M059J (cell line): ENCODE measurements around the gene THBS2. TPM values are rescaled to one million over a fixed set of nuclear protein-coding genes. Genes with fewer than 3 reads are reported as not detected.
"Not testable (repeated sequence)": the region's sequence is repeated elsewhere in the genome, so short reads cannot be mapped to it uniquely, and the experiment has no call there.

Experiments used
- DNase-seq: peaks from one replicate; pipeline ENCODE4 v3.0.0-alpha.2; 2012; ENCODE audit warnings: low read depth
- total RNA-seq: library from RNA; depleted of rRNA; stranded (reverse); fragments of >200 nt; shearing (Covaris generic); gene quantifications from 2 replicates; pipeline ENCODE4 v1.2.3, GENCODE V29; 2014

THBS2 gene
- total RNA-seq, 1 experiment from 2014 or later: 164 TPM

- no peak for DNase-seq
Observed at GRCh38 chr6:169185692-169186485, 67.8 kb downstream of the THBS2 start.

- no peak for DNase-seq
Observed at GRCh38 chr6:169185011-169185521, 68.6 kb downstream of the THBS2 start.

- DNase-seq: no peak
Observed at GRCh38 chr6:169184419-169184818, 69.2 kb downstream of the THBS2 start.

- DNase-seq: no peak
Observed at GRCh38 chr6:169183233-169183632, 70.4 kb downstream of the THBS2 start.

- DNase-seq: not testable (repeated sequence)
Observed at GRCh38 chr6:169179831-169180230, 73.8 kb downstream of the THBS2 start.

- DNase-seq: peak; percentile 45
Observed at GRCh38 chr6:169177516-169178166, 76.0 kb downstream of the THBS2 start.

- DNase-seq: no peak
Observed at GRCh38 chr6:169176361-169176991, 77.2 kb downstream of the THBS2 start.

- no peak for DNase-seq
Observed at GRCh38 chr6:169175360-169175887, 78.2 kb downstream of the THBS2 start.

- DNase-seq: peak; percentile 33
Observed at GRCh38 chr6:169174516-169175359, 78.9 kb downstream of the THBS2 start.

- DNase-seq: peak; percentile 92
Observed at GRCh38 chr6:169173532-169174268, 79.9 kb downstream of the THBS2 start.

- DNase-seq: peak; percentile 38
Observed at GRCh38 chr6:169172946-169173345, 80.7 kb downstream of the THBS2 start.

- DNase-seq: peak; percentile 97
Observed at GRCh38 chr6:169172456-169172855, 81.2 kb downstream of the THBS2 start.

GRCh38 chr6:169171951-169172350, 81.7 kb downstream of the THBS2 start:
- DNase-seq: peak; percentile 92

GRCh38 chr6:169171016-169171415, 82.6 kb downstream of the THBS2 start:
- no peak for DNase-seq

- DNase-seq: no peak
Observed at GRCh38 chr6:169170583-169170955, 83.1 kb downstream of the THBS2 start.

GRCh38 chr6:169169941-169170582, 83.6 kb downstream of the THBS2 start:
- peak; percentile 72 for DNase-seq

- peak; percentile 79 for DNase-seq
Observed at GRCh38 chr6:169169375-169169774, 84.3 kb downstream of the THBS2 start.

- no peak for DNase-seq
Observed at GRCh38 chr6:169168706-169169105, 84.9 kb downstream of the THBS2 start.

- DNase-seq: no peak
Observed at GRCh38 chr6:169168302-169168630, 85.4 kb downstream of the THBS2 start.

GRCh38 chr6:169167581-169168301, 85.9 kb downstream of the THBS2 start:
- peak; percentile 96 for DNase-seq
